ENCODE results near the gene HACD2.

Gene HACD2

DNA sequence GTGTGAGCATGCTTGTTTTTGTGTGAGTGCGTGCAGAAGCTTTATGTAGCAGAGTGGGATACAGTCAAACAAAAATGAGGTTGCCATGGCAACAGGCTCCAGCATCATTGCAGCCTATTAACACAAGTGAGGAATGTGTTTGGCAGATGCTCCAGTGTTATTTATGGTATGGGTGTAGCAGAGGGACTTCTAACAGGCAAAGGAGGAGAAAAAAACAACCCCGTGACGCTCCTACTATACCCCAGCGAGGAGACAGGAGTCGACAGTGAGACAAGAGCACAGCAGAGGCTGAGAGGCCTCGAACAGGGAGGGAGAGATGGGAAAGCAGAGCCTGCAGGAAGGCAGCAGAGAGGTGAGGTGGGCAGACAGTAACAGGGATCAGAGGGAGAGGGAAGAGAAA, 140.8 kb downstream of the HACD2 start:
- DNase-seq: no peak

DNA sequence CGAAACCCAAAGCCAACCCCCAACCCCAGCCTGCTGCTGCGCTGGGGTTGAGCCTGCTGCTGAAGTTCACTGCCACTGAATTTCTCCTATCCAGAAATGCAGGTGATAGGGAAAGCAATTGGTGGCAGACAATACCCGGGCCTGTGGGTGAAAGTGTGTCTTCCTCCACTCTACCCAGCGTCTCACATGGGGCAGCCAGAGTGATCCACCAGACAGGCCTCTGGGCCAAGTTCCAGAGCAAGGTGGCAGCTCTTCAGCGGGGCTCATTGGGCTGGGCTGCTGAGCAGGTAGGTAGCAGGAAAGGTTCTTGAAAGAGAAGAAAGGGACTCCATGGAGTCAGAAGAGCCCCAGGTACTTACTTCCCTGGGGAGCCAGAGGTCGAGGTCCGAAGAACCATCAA, 141.9 kb downstream of the HACD2 start:
- no peak for DNase-seq

DNA sequence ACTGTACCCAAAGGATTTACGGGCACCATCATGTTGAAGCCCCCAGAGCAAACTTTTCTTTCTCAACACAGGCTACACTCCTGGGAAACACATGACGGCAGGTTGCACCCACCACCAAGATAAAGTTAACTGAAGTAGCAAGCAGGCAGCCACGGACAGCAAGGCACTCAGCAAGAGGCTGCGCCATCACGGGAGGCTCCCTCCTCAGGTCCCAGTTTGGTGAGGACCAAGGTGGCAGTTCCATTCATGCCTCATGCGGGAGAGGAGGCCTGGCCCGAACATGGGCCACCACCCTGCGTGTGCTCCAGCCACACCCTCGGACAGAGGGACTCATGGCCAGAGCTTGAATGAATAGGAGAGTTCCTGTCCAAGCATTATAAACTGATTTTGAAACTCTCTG, 142.7 kb downstream of the HACD2 start:
- no peak for DNase-seq

Data from NCI-H187 (cell line).